Measurements from ENCODE around the gene PREX1. TPM values are rescaled to one million over a fixed set of nuclear protein-coding genes. Genes with fewer than 3 reads are reported as not detected.

PREX1 gene
- total RNA-seq, 1 donor from 2014 or later, result 20.4 TPM

DNA sequence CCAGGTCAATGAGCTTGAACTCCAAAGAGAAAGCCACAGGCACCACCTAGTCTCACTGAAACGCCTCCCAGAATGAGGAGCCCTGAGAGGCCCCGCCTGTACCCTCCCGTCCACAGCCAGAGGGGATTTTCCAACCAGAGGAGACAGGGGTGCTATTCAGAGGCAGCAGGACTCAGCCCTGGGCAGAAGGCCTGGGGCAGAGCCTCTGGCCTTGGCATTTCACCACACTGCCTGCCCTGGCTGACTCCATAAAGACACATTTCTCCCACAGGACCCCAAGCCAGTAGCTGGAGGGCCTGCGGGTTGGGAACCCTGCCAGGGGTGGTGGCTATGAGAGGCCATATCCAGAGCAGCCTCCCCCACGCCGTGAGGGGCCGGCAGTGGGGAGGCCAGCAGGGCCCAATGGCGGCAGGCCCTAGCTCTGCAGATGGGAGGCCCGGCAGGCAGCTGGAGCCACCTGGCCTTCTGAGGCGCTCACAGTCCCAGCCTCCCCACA is 159.3 kb downstream of the PREX1 start:
- Histone ChIP-seq H3K36me3 (ENCODE audit: control insufficient read depth in 3 of 3, insufficient read depth in 3 of 3, low read length in 3 of 3) (peaks cover 0 to 5% (median 0%) of the 10 kb centered on the region in 3 donors), H3K4me1 (ENCODE audit: control insufficient read depth in 3 of 3, insufficient read depth in 3 of 3, low read length in 3 of 3) (peaks cover 0 to 5% (median 0%) of the 10 kb centered on the region in 3 donors), H3K9me3 (ENCODE audit: control insufficient read depth in 3 of 3, low read length in 3 of 3) (no peaks in the 10 kb centered on the region), H3K27me3 (ENCODE audit: control insufficient read depth in 3 of 3, insufficient read depth in 3 of 3, low read length in 3 of 3) (no peaks in the 10 kb centered on the region), H3K4me3 (ENCODE audit: low read length in 3 of 3) (no peak overlapping the region), H3K9ac (ENCODE audit: low read depth in 1 of 3, low read length in 3 of 3) (peak overlapping the region in 1 of 3 donors; percentile 54), H3K27ac (ENCODE audit: low read depth, low read length) (no peak overlapping the region)

DNA sequence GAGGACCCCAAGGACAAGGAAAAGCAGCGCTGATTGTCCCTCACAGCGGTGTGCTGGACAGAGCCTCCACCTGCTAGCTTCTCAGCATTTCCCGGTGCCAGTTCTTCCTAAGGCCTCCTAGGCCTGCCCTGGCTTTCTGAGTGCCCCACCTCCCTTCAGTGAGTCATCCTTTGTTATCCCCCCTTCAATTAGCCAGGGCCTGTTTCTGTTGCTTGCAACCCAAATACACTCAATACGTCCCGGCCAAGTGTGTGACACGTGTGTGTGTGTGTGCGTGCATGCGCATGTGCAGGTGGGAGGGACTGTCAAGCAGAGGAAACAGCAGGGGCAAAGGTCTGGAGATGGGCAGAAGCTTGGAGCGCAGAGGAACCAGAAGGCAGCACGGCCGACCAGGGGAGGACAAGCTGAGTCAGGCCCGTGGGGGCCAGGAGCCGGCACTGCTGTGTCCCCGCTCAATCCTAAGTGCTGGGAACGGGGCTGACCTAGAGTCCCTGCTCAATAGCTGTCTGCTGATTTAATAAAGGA is 159.8 kb downstream of the PREX1 start:
- H3K4me1 ChIP-seq (ENCODE audit: control insufficient read depth in 3 of 3, insufficient read depth in 3 of 3, low read length in 3 of 3), result peaks cover 0 to 5% (median 0%) of the 10 kb centered on the region in 3 donors
- no peak overlapping the region for H3K27ac ChIP-seq (ENCODE audit: low read depth, low read length)
- H3K9ac ChIP-seq (ENCODE audit: low read depth in 1 of 3, low read length in 3 of 3), result no peak overlapping the region
- H3K9me3 ChIP-seq (ENCODE audit: control insufficient read depth in 3 of 3, low read length in 3 of 3), result no peaks in the 10 kb centered on the region
- peaks cover 0 to 5% (median 0%) of the 10 kb centered on the region in 3 donors for H3K36me3 ChIP-seq (ENCODE audit: control insufficient read depth in 3 of 3, insufficient read depth in 3 of 3, low read length in 3 of 3)
- H3K27me3 ChIP-seq (ENCODE audit: control insufficient read depth in 3 of 3, insufficient read depth in 3 of 3, low read length in 3 of 3), result no peaks in the 10 kb centered on the region
- H3K4me3 ChIP-seq (ENCODE audit: low read length in 3 of 3), result no peak overlapping the region

DNA sequence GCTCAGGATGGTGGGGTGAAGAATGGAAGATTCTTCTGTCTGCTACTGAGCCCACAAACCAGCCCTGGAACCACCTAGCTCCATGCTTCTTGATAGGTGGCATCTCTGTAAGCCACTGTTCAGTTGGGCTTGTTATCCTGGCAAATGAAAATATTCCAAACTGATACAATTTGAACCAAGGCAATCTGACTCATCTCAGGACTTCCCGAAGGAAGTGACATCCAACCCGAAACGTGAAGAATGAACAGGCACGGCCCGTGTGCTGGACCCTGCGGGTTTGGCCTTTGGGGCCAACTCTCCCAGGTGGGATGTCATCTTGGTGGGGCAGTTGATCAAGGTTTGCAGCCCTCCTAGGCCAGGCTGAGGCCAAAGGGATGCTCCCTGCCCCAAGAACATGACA is 160.3 kb downstream of the PREX1 start:
- H3K9me3 ChIP-seq (ENCODE audit: control insufficient read depth in 3 of 3, low read length in 3 of 3), result no peaks in the 10 kb centered on the region
- H3K36me3 ChIP-seq (ENCODE audit: control insufficient read depth in 3 of 3, insufficient read depth in 3 of 3, low read length in 3 of 3), result peaks cover 0 to 5% (median 0%) of the 10 kb centered on the region in 3 donors

DNA sequence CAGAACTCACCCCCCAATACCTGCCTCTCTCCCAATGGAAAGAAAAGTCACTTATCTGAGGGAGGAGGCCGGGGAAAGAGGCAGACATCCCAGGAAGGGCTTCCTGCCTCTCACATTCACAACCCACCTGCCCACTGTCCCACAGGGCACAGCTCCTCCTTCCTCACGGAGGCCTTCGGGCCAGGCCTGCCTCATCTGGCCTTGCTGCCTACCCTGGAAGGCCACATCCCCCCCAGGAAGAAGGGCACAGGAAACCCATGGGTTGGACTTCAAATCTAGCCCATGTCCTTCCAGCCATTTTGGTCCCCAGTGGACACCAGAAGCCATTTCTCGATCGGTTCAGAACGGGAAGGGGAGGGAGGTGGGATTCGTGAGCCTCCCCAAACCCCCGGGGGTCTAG is 162.0 kb downstream of the PREX1 start:
- Histone ChIP-seq H3K4me1 (ENCODE audit: control insufficient read depth in 3 of 3, insufficient read depth in 3 of 3, low read length in 3 of 3) (peaks cover 0 to 5% (median 0%) of the 10 kb centered on the region in 3 donors), H3K9ac (ENCODE audit: low read depth in 1 of 3, low read length in 3 of 3) (no peak overlapping the region), H3K27ac (ENCODE audit: low read depth, low read length) (no peak overlapping the region), H3K4me3 (ENCODE audit: low read length in 3 of 3) (no peak overlapping the region), H3K36me3 (ENCODE audit: control insufficient read depth in 3 of 3, insufficient read depth in 3 of 3, low read length in 3 of 3) (peaks cover 0 to 5% (median 2%) of the 10 kb centered on the region in 3 donors), H3K9me3 (ENCODE audit: control insufficient read depth in 3 of 3, low read length in 3 of 3) (no peaks in the 10 kb centered on the region), H3K27me3 (ENCODE audit: control insufficient read depth in 3 of 3, insufficient read depth in 3 of 3, low read length in 3 of 3) (no peaks in the 10 kb centered on the region)

More for the DNA sequence above, 160.3 kb downstream of the PREX1 start:
- Histone ChIP-seq H3K4me3 (ENCODE audit: low read length in 3 of 3) (no peak overlapping the region), H3K27me3 (ENCODE audit: control insufficient read depth in 3 of 3, insufficient read depth in 3 of 3, low read length in 3 of 3) (no peaks in the 10 kb centered on the region), H3K27ac (ENCODE audit: low read depth, low read length) (no peak overlapping the region), H3K9ac (ENCODE audit: low read depth in 1 of 3, low read length in 3 of 3) (no peak overlapping the region), H3K4me1 (ENCODE audit: control insufficient read depth in 3 of 3, insufficient read depth in 3 of 3, low read length in 3 of 3) (peaks cover 0 to 5% (median 0%) of the 10 kb centered on the region in 3 donors)

DNA sequence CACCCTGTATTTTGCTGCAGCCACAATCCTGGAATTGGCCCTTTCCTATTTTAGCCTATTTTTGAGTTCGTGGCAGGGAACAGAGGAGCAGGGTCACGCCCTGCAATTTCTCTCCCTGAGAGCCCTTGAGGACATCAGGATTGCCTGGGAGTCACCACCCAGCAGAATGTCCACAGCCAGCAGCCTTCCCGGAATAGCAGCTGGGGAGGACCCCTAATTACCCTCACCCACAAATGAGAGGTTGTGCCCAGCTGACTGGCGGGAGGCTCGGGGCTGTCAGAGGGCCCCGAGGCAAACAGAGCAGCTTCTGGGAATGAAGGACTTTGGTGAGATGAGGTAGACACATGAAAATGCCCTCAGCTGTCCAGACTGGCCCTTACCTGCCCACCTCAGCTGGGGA is 165.1 kb downstream of the PREX1 start:
- Histone ChIP-seq H3K4me1 (ENCODE audit: control insufficient read depth in 3 of 3, insufficient read depth in 3 of 3, low read length in 3 of 3) (peaks cover 0 to 5% (median 4%) of the 10 kb centered on the region in 3 donors), H3K4me3 (ENCODE audit: low read length in 3 of 3) (no peak overlapping the region), H3K27ac (ENCODE audit: low read depth, low read length) (no peak overlapping the region), H3K36me3 (ENCODE audit: control insufficient read depth in 3 of 3, insufficient read depth in 3 of 3, low read length in 3 of 3) (peaks cover 0 to 6% (median 5%) of the 10 kb centered on the region in 3 donors), H3K9ac (ENCODE audit: low read depth in 1 of 3, low read length in 3 of 3) (no peak overlapping the region), H3K27me3 (ENCODE audit: control insufficient read depth in 3 of 3, insufficient read depth in 3 of 3, low read length in 3 of 3) (no peaks in the 10 kb centered on the region), H3K9me3 (ENCODE audit: control insufficient read depth in 3 of 3, low read length in 3 of 3) (no peaks in the 10 kb centered on the region)

DNA sequence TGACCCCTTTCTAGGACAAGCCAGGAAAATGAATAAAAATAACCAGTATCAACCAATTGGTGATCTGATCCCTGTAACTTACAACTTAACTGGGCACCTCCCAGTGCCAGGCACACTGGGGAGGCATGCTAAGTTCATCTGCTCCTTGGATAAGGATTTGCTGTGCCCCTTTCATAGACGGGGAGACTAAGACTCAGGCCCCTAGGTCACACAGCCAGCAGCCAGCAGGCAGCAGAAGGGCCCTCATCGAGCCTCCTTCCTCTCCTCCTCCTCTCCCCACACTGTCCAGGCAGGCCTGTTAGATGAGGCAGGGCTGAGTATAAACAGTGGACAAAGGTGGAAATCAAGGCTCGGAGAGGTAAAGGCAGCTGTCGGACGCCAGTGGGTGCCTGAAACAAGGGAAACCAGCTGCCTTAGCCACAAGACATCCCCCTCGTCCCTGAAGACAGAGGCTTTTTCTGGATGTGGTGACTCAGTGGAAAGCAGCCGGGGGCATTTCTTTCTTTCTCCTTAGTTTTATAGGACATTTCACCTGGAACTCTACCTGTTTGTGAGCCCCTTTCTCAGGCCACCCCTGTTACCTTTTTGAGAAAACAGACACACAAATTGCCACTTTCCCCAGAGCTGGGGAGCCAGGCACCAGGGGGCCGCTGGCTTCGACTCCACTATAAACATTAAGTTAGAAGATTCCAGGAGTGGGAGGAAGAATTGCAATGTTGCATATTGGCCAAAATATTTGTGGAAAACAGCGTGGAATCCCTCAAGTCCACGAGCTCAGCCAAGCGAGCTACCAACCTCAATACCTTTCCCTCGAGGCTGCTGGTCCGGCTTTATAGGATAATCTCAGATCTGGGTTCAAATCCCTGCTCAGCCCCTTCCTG is 166.0 kb downstream of the PREX1 start:
- Histone ChIP-seq H3K27ac (ENCODE audit: low read depth, low read length) (no peak overlapping the region), H3K9ac (ENCODE audit: low read depth in 1 of 3, low read length in 3 of 3) (no peak overlapping the region), H3K27me3 (ENCODE audit: control insufficient read depth in 3 of 3, insufficient read depth in 3 of 3, low read length in 3 of 3) (peaks cover 0 to 3% (median 0%) of the 10 kb centered on the region in 3 donors), H3K4me3 (ENCODE audit: low read length in 3 of 3) (no peak overlapping the region), H3K4me1 (ENCODE audit: control insufficient read depth in 3 of 3, insufficient read depth in 3 of 3, low read length in 3 of 3) (peaks cover 0 to 8% (median 3%) of the 10 kb centered on the region in 3 donors), H3K9me3 (ENCODE audit: control insufficient read depth in 3 of 3, low read length in 3 of 3) (no peaks in the 10 kb centered on the region), H3K36me3 (ENCODE audit: control insufficient read depth in 3 of 3, insufficient read depth in 3 of 3, low read length in 3 of 3) (peaks cover 0 to 10% (median 5%) of the 10 kb centered on the region in 3 donors)

DNA sequence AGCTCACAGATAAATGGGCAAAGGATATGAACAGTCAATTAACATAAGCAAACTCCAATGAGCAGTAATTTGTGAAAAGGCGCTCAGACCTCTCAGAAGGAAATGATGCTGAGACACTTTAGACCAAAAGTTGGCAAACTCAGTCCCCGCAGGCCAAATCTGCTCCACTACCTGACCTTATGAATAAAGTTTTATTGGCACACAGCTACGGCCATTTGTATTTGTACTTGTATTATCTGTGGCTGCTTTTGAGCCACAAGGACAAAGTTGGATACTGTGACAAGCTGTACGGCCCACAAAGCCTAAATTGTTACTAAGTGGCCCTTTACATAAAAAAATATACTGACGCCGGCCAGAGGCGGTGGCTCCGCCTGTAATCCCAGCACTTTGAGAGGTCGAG is 167.0 kb downstream of the PREX1 start:
- peaks cover 0 to 13% (median 3%) of the 10 kb centered on the region in 3 donors for H3K36me3 ChIP-seq (ENCODE audit: control insufficient read depth in 3 of 3, insufficient read depth in 3 of 3, low read length in 3 of 3)
- no peak overlapping the region for H3K4me3 ChIP-seq (ENCODE audit: low read length in 3 of 3)
- H3K27me3 ChIP-seq (ENCODE audit: control insufficient read depth in 3 of 3, insufficient read depth in 3 of 3, low read length in 3 of 3), result peaks cover 0 to 3% (median 0%) of the 10 kb centered on the region in 3 donors
- H3K27ac ChIP-seq (ENCODE audit: low read depth, low read length), result no peak overlapping the region
- H3K9me3 ChIP-seq (ENCODE audit: control insufficient read depth in 3 of 3, low read length in 3 of 3), result no peaks in the 10 kb centered on the region
- no peak overlapping the region for H3K9ac ChIP-seq (ENCODE audit: low read depth in 1 of 3, low read length in 3 of 3)
- H3K4me1 ChIP-seq (ENCODE audit: control insufficient read depth in 3 of 3, insufficient read depth in 3 of 3, low read length in 3 of 3), result peaks cover 0 to 8% (median 3%) of the 10 kb centered on the region in 3 donors

DNA sequence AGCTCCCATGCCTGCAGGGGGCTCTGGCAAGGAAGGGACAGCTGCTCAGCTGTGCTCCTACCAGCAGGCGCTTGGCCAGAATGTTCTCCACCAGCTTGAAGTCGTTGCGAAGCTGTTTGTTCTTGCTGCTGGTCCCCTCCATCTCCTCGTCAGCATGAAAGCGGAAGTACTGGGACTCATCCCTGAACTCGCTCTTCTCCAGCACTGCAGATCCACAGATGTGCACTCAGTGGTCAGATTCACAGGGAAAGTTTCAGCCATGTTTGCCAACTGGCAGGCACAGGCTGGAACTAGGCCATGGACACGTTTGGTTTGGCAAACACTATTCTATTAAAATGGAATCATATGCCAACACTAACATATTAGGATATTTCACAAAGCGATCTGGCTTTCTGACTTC is 167.9 kb downstream of the PREX1 start:
- Histone ChIP-seq H3K27ac (ENCODE audit: low read depth, low read length) (no peak overlapping the region), H3K4me3 (ENCODE audit: low read length in 3 of 3) (no peak overlapping the region), H3K9me3 (ENCODE audit: control insufficient read depth in 3 of 3, low read length in 3 of 3) (no peaks in the 10 kb centered on the region), H3K9ac (ENCODE audit: low read depth in 1 of 3, low read length in 3 of 3) (peak overlapping the region in 1 of 3 donors; percentile 40), H3K4me1 (ENCODE audit: control insufficient read depth in 3 of 3, insufficient read depth in 3 of 3, low read length in 3 of 3) (peaks cover 0 to 8% (median 3%) of the 10 kb centered on the region in 3 donors), H3K27me3 (ENCODE audit: control insufficient read depth in 3 of 3, insufficient read depth in 3 of 3, low read length in 3 of 3) (peaks cover 0 to 3% (median 0%) of the 10 kb centered on the region in 3 donors), H3K36me3 (ENCODE audit: control insufficient read depth in 3 of 3, insufficient read depth in 3 of 3, low read length in 3 of 3) (peaks cover 0 to 15% (median 4%) of the 10 kb centered on the region in 3 donors)

DNA sequence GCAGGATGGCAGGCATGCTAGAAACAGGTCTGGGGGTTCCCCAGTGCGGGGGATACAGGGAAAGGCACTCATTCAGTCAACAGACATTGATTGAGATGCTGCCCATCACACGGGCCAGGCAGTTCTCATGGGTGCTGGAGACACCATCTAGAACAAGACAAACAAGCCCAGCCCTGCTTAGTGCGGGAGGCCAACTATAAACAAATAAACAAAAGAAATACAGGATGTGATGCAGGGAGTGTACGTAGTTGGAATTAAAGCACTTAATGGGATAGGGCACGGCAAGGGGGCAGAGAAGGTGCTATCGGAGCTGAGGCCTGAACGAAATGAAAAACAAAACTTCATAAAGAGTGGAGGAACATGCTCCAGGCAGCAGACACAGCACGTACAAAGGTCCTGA is 169.3 kb downstream of the PREX1 start:
- peaks cover 0 to 25% (median 14%) of the 10 kb centered on the region in 3 donors for H3K36me3 ChIP-seq (ENCODE audit: control insufficient read depth in 3 of 3, insufficient read depth in 3 of 3, low read length in 3 of 3)
- no peak overlapping the region for H3K9ac ChIP-seq (ENCODE audit: low read depth in 1 of 3, low read length in 3 of 3)
- no peak overlapping the region for H3K4me3 ChIP-seq (ENCODE audit: low read length in 3 of 3)
- no peaks in the 10 kb centered on the region for H3K9me3 ChIP-seq (ENCODE audit: control insufficient read depth in 3 of 3, low read length in 3 of 3)
- peaks cover 0 to 3% (median 0%) of the 10 kb centered on the region in 3 donors for H3K27me3 ChIP-seq (ENCODE audit: control insufficient read depth in 3 of 3, insufficient read depth in 3 of 3, low read length in 3 of 3)
- peaks cover 0 to 8% (median 3%) of the 10 kb centered on the region in 3 donors for H3K4me1 ChIP-seq (ENCODE audit: control insufficient read depth in 3 of 3, insufficient read depth in 3 of 3, low read length in 3 of 3)
- H3K27ac ChIP-seq (ENCODE audit: low read depth, low read length), result no peak overlapping the region

DNA sequence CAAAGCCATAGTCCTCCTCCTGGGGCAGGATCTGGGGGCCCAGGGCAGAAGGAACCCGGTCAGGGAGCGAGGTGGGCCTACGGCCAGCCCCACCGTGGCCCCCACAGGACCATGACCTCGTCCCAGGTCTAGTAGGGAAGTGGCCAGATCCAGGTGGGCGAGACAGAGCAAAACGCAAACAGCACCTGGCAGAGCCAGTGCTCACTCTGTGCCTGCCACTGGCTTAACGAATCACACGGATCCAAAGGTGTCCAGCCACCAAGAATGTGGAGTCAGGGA is 169.7 kb downstream of the PREX1 start:
- no peaks in the 10 kb centered on the region for H3K9me3 ChIP-seq (ENCODE audit: control insufficient read depth in 3 of 3, low read length in 3 of 3)
- H3K9ac ChIP-seq (ENCODE audit: low read depth in 1 of 3, low read length in 3 of 3), result no peak overlapping the region
- peaks cover 0 to 26% (median 14%) of the 10 kb centered on the region in 3 donors for H3K36me3 ChIP-seq (ENCODE audit: control insufficient read depth in 3 of 3, insufficient read depth in 3 of 3, low read length in 3 of 3)
- H3K27ac ChIP-seq (ENCODE audit: low read depth, low read length), result no peak overlapping the region
- peaks cover 0 to 3% (median 0%) of the 10 kb centered on the region in 3 donors for H3K27me3 ChIP-seq (ENCODE audit: control insufficient read depth in 3 of 3, insufficient read depth in 3 of 3, low read length in 3 of 3)
- no peak overlapping the region for H3K4me3 ChIP-seq (ENCODE audit: low read length in 3 of 3)
- H3K4me1 ChIP-seq (ENCODE audit: control insufficient read depth in 3 of 3, insufficient read depth in 3 of 3, low read length in 3 of 3), result peaks cover 0 to 8% (median 3%) of the 10 kb centered on the region in 3 donors

Data from skeletal muscle tissue (tissue), 4 donors.